ENCODE measurements around the gene PAGE2.
"Not testable (repeated sequence)": the region's sequence is repeated elsewhere in the genome, so short reads cannot be mapped to it uniquely, and the experiment has no call there.

The PAGE2 gene

GRCh38 chrX:55088795-55089489, at the start of gene PAGE2:
Gene PAGE2 (plus strand): TSS chrX:55089018. CDS start chrX:55090021, 1,003 bp downstream.
- no peak for DNase-seq

- DNase-seq, result no peak
Measured at GRCh38 chrX:55039471-55039870, 49.3 kb upstream of the PAGE2 start.

- no peak for DNase-seq
Measured at GRCh38 chrX:55041514-55041913, 47.3 kb upstream of the PAGE2 start.

GRCh38 chrX:55050599-55050998, 38.2 kb upstream of the PAGE2 start:
- not testable (repeated sequence) for DNase-seq

GRCh38 chrX:55056820-55057674, 31.8 kb upstream of the PAGE2 start:
- DNase-seq, result peak; percentile 56

GRCh38 chrX:55057675-55058249, 31.1 kb upstream of the PAGE2 start:
- peak; percentile 57 for DNase-seq

GRCh38 chrX:55067180-55067579, 21.6 kb upstream of the PAGE2 start:
- not testable (repeated sequence) for DNase-seq

GRCh38 chrX:55072286-55072685, 16.5 kb upstream of the PAGE2 start:
- no peak for DNase-seq

GRCh38 chrX:55074851-55075467, 13.9 kb upstream of the PAGE2 start, which contains the start of gene PAGE2B:
Gene PAGE2B (plus strand): TSS chrX:55075030. CDS start chrX:55076042, 1,012 bp downstream.
- DNase-seq, result no peak

- DNase-seq, result no peak
Measured at GRCh38 chrX:55098691-55099090, 9.9 kb downstream of the PAGE2 start.

GRCh38 chrX:55099162-55099561, 10.3 kb downstream of the PAGE2 start:
- DNase-seq, result no peak

GRCh38 chrX:55102754-55103153, 13.9 kb downstream of the PAGE2 start:
- DNase-seq, result no peak

GRCh38 chrX:55107262-55107661, 18.4 kb downstream of the PAGE2 start:
- DNase-seq, result no peak

GRCh38 chrX:55107911-55108310, 19.1 kb downstream of the PAGE2 start:
- DNase-seq, result no peak

- DNase-seq, result no peak
Measured at GRCh38 chrX:55109306-55109705, 20.5 kb downstream of the PAGE2 start.

- DNase-seq, result no peak
Measured at GRCh38 chrX:55111578-55112254, 22.9 kb downstream of the PAGE2 start.

GRCh38 chrX:55116589-55116988, 27.8 kb downstream of the PAGE2 start:
- not testable (repeated sequence) for DNase-seq

GRCh38 chrX:55118574-55118973, 29.8 kb downstream of the PAGE2 start:
- DNase-seq, result peak; percentile 18

- no peak for DNase-seq
Measured at GRCh38 chrX:55119271-55119670, 30.5 kb downstream of the PAGE2 start.

- DNase-seq, result peak; percentile 1
Measured at GRCh38 chrX:55119712-55120111, 30.9 kb downstream of the PAGE2 start.

- DNase-seq, result no peak
Measured at GRCh38 chrX:55120761-55121358, 32.0 kb downstream of the PAGE2 start.

- DNase-seq, result no peak
Measured at GRCh38 chrX:55123900-55124299, 35.1 kb downstream of the PAGE2 start.
